IPS-20b (cell line): ENCODE data around the gene COL4A5.

Experiments
- H3K27ac ChIP-seq: one replicate; pipeline ENCODE4 v1.5.1; 2013; ENCODE audit warnings: low read length
- H3K27me3 ChIP-seq: 2 replicates; pipeline ENCODE4 v1.6.1; 2013; ENCODE audit warnings: mild to moderate bottlenecking, low read length, inconsistent platforms; ENCODE audit not compliant: insufficient read depth
- H3K36me3 ChIP-seq: 2 replicates; pipeline ENCODE4 v1.6.1; 2013; ENCODE audit warnings: low read depth, mild to moderate bottlenecking, inconsistent platforms, low read length, moderate library complexity; ENCODE audit not compliant: insufficient read depth
- H3K4me1 ChIP-seq: 2 replicates; pipeline ENCODE4 v1.6.1; 2013; ENCODE audit warnings: mild to moderate bottlenecking, control low read depth, inconsistent platforms, low read length, moderate library complexity; ENCODE audit not compliant: insufficient read depth
- H3K4me3 ChIP-seq: 2 replicates; pipeline ENCODE4 v1.5.1; 2013; ENCODE audit warnings: mild to moderate bottlenecking, low read length, inconsistent platforms
- H3K9ac ChIP-seq: 2 replicates; pipeline ENCODE4 v1.6.1; 2013; ENCODE audit warnings: low read depth, mild to moderate bottlenecking, inconsistent platforms, low read length, moderate library complexity
- H3K9me3 ChIP-seq: 2 replicates; pipeline ENCODE4 v1.6.1; 2013; ENCODE audit warnings: mild to moderate bottlenecking, low read depth, low read length, inconsistent platforms; ENCODE audit not compliant: insufficient read depth

Gene COL4A5

DNA sequence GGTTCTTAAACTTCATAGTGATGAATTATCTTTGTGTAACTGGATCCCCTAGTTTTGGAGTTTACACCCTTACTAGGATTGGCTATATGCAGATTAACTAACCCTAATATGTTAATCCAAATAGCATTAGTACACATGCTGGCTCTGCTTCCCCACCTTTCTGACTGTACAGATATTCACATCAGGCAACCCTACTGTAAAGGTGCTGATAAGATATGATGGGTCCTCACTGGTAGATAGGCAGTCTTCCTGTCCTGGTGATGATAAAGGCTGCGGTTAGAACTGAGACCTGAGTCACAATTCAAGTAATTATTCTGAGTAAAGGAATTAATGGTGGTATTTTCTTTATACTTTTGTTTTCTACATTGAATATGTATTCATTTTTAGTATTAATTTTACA is 118.6 kb downstream of the COL4A5 start:
- no peaks in the 10 kb centered on the region for H3K27me3 ChIP-seq
- H3K4me1 ChIP-seq: no peaks in the 10 kb centered on the region
- no peak overlapping the region for H3K27ac ChIP-seq
- no peak overlapping the region for H3K4me3 ChIP-seq
- H3K36me3 ChIP-seq: peaks cover 11% of the 10 kb centered on the region; the same call in 1 of the 2 replicates
- no peaks in the 10 kb centered on the region for H3K9me3 ChIP-seq
- H3K9ac ChIP-seq: no peak overlapping the region

DNA sequence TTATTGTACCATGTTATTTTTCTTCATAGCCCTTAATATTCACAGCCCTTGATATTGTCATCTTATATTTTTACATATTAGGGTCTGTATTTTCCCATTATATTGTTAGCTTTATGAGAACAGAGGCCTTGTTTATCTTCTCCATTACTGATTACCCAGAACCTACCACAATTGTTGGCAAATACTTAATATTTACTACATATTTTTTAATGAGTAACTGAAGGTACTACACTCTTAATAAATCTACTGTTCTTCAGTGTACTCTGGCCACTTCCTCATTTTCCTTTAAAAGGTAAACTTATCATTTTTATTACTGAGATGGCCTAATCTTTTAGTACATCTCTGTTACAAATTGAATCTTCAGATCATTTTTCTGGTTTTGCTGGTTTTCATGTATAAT is 133.5 kb downstream of the COL4A5 start:
- no peaks in the 10 kb centered on the region; the same call in none of the 2 replicates for H3K36me3 ChIP-seq
- H3K4me3 ChIP-seq: no peak overlapping the region
- H3K9me3 ChIP-seq: no peaks in the 10 kb centered on the region
- no peak overlapping the region for H3K9ac ChIP-seq
- H3K27me3 ChIP-seq: no peaks in the 10 kb centered on the region
- no peaks in the 10 kb centered on the region for H3K4me1 ChIP-seq
- no peak overlapping the region for H3K27ac ChIP-seq

- Histone ChIP-seq H3K9ac (no peak overlapping the region), H3K36me3 (peaks cover 23% of the 10 kb centered on the region; the same call in 1 of the 2 replicates), H3K4me3 (no peak overlapping the region), H3K4me1 (peaks cover 11% of the 10 kb centered on the region; the same call in 1 of the 2 replicates), H3K27ac (no peak overlapping the region), H3K9me3 (no peaks in the 10 kb centered on the region), H3K27me3 (no peaks in the 10 kb centered on the region)
Measured at GRCh38 chrX:108582151-108582550, 142.5 kb downstream of the COL4A5 start.

GRCh38 chrX:108584617-108585211 is 145.1 kb downstream of the COL4A5 start:
- Histone ChIP-seq H3K9me3 (no peaks in the 10 kb centered on the region), H3K9ac (no peak overlapping the region), H3K36me3 (peaks cover 16% of the 10 kb centered on the region; the same call in 1 of the 2 replicates), H3K4me3 (no peak overlapping the region), H3K4me1 (peaks cover 11% of the 10 kb centered on the region; the same call in 1 of the 2 replicates), H3K27me3 (no peaks in the 10 kb centered on the region), H3K27ac (no peak overlapping the region)

- Histone ChIP-seq H3K9ac (no peak overlapping the region), H3K27ac (no peak overlapping the region), H3K4me1 (no peaks in the 10 kb centered on the region), H3K4me3 (no peak overlapping the region), H3K27me3 (no peaks in the 10 kb centered on the region), H3K36me3 (peaks cover 30% of the 10 kb centered on the region), H3K9me3 (no peaks in the 10 kb centered on the region)
Measured at GRCh38 chrX:108590496-108590895, 150.9 kb downstream of the COL4A5 start.

- no peak overlapping the region for H3K27ac ChIP-seq
Measured at GRCh38 chrX:108601276-108601675, 161.6 kb downstream of the COL4A5 start.

DNA sequence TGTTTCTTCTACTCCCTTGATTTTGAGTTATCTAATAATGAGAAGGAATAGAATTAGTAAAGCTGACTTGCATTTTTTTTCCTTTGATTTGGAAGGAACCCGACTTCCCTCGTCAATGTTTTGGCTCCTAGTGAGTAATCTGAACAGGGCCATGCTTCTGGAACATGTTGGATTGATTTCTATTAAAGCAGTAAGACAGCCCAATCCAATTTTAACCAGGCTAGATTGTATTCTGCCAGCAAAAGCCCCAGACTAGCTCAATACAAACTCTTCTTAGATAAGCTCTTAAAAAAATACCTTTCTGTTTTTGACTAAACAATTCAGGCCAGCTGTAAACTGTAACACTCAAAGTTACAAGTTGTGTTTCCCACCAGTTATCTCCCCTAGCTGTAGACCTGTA is 170.5 kb downstream of the COL4A5 start:
- Histone ChIP-seq H3K27ac (no peak overlapping the region), H3K9me3 (no peaks in the 10 kb centered on the region), H3K4me3 (no peak overlapping the region), H3K4me1 (no peaks in the 10 kb centered on the region), H3K36me3 (peaks cover 15% of the 10 kb centered on the region; the same call in 1 of the 2 replicates), H3K9ac (no peak overlapping the region), H3K27me3 (no peaks in the 10 kb centered on the region)

More at GRCh38 chrX:108601276-108601675, 161.6 kb downstream of the COL4A5 start:
- Histone ChIP-seq H3K4me1 (no peaks in the 10 kb centered on the region), H3K4me3 (no peak overlapping the region), H3K9ac (no peak overlapping the region), H3K9me3 (no peaks in the 10 kb centered on the region), H3K27me3 (no peaks in the 10 kb centered on the region), H3K36me3 (peaks cover 34% of the 10 kb centered on the region)

GRCh38 chrX:108614616-108615015 is 175.0 kb downstream of the COL4A5 start:
- no peaks in the 10 kb centered on the region for H3K9me3 ChIP-seq
- no peaks in the 10 kb centered on the region; the same call in 1 of the 2 replicates for H3K36me3 ChIP-seq
- no peak overlapping the region for H3K27ac ChIP-seq
- H3K27me3 ChIP-seq: no peaks in the 10 kb centered on the region
- no peak overlapping the region for H3K9ac ChIP-seq
- no peaks in the 10 kb centered on the region for H3K4me1 ChIP-seq
- no peak overlapping the region for H3K4me3 ChIP-seq

DNA sequence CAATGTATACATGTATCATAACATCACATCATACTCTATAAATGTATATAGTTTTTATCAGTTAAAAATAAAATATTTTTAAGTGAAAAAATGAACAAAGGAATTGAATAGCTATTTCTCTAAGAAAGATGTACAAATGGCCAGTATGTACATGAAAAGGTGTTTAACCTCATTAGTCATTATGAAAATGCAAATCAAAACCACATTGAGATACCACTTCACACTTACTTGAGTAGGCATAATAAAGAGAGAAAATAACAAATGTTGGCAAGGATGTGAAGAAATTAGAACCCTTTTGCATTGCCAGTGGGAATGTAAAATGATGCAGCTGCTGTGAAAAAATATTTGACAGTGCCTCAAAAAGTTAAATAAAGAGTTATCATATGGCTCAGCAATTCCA is 201.2 kb downstream of the COL4A5 start:
- H3K9ac ChIP-seq: no peak overlapping the region
- no peaks in the 10 kb centered on the region for H3K4me1 ChIP-seq
- peaks cover 7% of the 10 kb centered on the region for H3K9me3 ChIP-seq
- H3K36me3 ChIP-seq: peaks cover 11% of the 10 kb centered on the region; the same call in 1 of the 2 replicates
- no peaks in the 10 kb centered on the region for H3K27me3 ChIP-seq
- H3K27ac ChIP-seq: no peak overlapping the region
- no peak overlapping the region for H3K4me3 ChIP-seq

- H3K27me3 ChIP-seq: no peaks in the 10 kb centered on the region
- H3K9me3 ChIP-seq: peaks cover 7% of the 10 kb centered on the region
- peaks cover 8% of the 10 kb centered on the region; the same call in 1 of the 2 replicates for H3K36me3 ChIP-seq
- no peaks in the 10 kb centered on the region for H3K4me1 ChIP-seq
- H3K27ac ChIP-seq: no peak overlapping the region
- H3K9ac ChIP-seq: no peak overlapping the region
- no peak overlapping the region for H3K4me3 ChIP-seq
Measured at GRCh38 chrX:108641589-108642272, 202.1 kb downstream of the COL4A5 start.

DNA sequence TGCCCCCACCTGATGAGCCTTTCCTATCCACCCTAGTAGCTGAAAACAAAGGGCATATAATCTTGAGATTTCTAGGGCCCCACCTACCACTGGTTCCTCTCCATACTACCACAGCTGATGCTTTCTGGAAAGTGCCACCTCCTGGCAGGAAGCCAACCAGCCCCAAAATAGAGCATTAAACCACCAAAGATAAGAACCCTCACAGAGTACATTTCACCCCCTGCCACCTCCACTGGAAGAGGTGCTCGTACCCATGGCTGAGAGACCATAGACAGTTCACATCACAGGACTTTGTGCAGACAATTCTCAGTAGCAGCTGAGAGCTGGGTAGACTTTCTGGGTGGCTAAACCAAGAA is 202.6 kb downstream of the COL4A5 start:
- H3K9ac ChIP-seq: no peak overlapping the region
- H3K4me3 ChIP-seq: no peak overlapping the region
- no peaks in the 10 kb centered on the region for H3K4me1 ChIP-seq
- peaks cover 8% of the 10 kb centered on the region; the same call in 1 of the 2 replicates for H3K36me3 ChIP-seq
- no peaks in the 10 kb centered on the region for H3K27me3 ChIP-seq
- H3K27ac ChIP-seq: no peak overlapping the region
- peaks cover 7% of the 10 kb centered on the region for H3K9me3 ChIP-seq

- no peaks in the 10 kb centered on the region for H3K4me1 ChIP-seq
- no peak overlapping the region for H3K4me3 ChIP-seq
- H3K9ac ChIP-seq: no peak overlapping the region
- H3K27ac ChIP-seq: no peak overlapping the region
- H3K27me3 ChIP-seq: no peaks in the 10 kb centered on the region
- H3K36me3 ChIP-seq: peaks cover 8% of the 10 kb centered on the region; the same call in 1 of the 2 replicates
- H3K9me3 ChIP-seq: no peaks in the 10 kb centered on the region
Measured at GRCh38 chrX:108664701-108665100, 225.1 kb downstream of the COL4A5 start.
